Measurements from ENCODE around the gene TRMT10C. TPM values are rescaled to one million over a fixed set of nuclear protein-coding genes. Genes with fewer than 3 reads are reported as not detected.
"Not testable (repeated sequence)": the region's sequence is repeated elsewhere in the genome, so short reads cannot be mapped to it uniquely, and the experiment has no call there.

Gene TRMT10C
- total RNA-seq, 1 donor from 2014 or later: 30.3 TPM

- H3K9me3 ChIP-seq (ENCODE audit: control insufficient read depth in 3 of 3, low read length in 3 of 3): no peaks in the 10 kb centered on the region
- no peak overlapping the region for H3K9ac ChIP-seq (ENCODE audit: low read depth in 1 of 3, low read length in 3 of 3)
- H3K4me1 ChIP-seq (ENCODE audit: control insufficient read depth in 3 of 3, insufficient read depth in 3 of 3, low read length in 3 of 3): no peaks in the 10 kb centered on the region
- peaks cover 0 to 4% (median 0%) of the 10 kb centered on the region in 3 donors for H3K27me3 ChIP-seq (ENCODE audit: control insufficient read depth in 3 of 3, insufficient read depth in 3 of 3, low read length in 3 of 3)
- no peak overlapping the region for H3K4me3 ChIP-seq (ENCODE audit: low read length in 3 of 3)
- H3K36me3 ChIP-seq (ENCODE audit: control insufficient read depth in 3 of 3, insufficient read depth in 3 of 3, low read length in 3 of 3): no peaks in the 10 kb centered on the region
- H3K27ac ChIP-seq (ENCODE audit: low read depth, low read length): no peak overlapping the region
Observed at GRCh38 chr3:101544161-101544850, 17.4 kb upstream of the TRMT10C start.

- H3K9me3 ChIP-seq (ENCODE audit: control insufficient read depth in 3 of 3, low read length in 3 of 3): no peaks in the 10 kb centered on the region
- no peaks in the 10 kb centered on the region for H3K36me3 ChIP-seq (ENCODE audit: control insufficient read depth in 3 of 3, insufficient read depth in 3 of 3, low read length in 3 of 3)
- H3K27me3 ChIP-seq (ENCODE audit: control insufficient read depth in 3 of 3, insufficient read depth in 3 of 3, low read length in 3 of 3): no peaks in the 10 kb centered on the region
Observed at GRCh38 chr3:101548527-101549105, 13.1 kb upstream of the TRMT10C start.

GRCh38 chr3:101549473-101549872 lies 12.2 kb upstream of the TRMT10C start:
- no peaks in the 10 kb centered on the region for H3K36me3 ChIP-seq (ENCODE audit: control insufficient read depth in 3 of 3, insufficient read depth in 3 of 3, low read length in 3 of 3)
- H3K9me3 ChIP-seq (ENCODE audit: control insufficient read depth in 3 of 3, low read length in 3 of 3): no peaks in the 10 kb centered on the region
- H3K27me3 ChIP-seq (ENCODE audit: control insufficient read depth in 3 of 3, insufficient read depth in 3 of 3, low read length in 3 of 3): no peaks in the 10 kb centered on the region
- no peaks in the 10 kb centered on the region for H3K4me1 ChIP-seq (ENCODE audit: control insufficient read depth in 3 of 3, insufficient read depth in 3 of 3, low read length in 3 of 3)
- H3K4me3 ChIP-seq (ENCODE audit: low read length in 3 of 3): no peak overlapping the region
- H3K27ac ChIP-seq (ENCODE audit: low read depth, low read length): no peak overlapping the region
- no peak overlapping the region for H3K9ac ChIP-seq (ENCODE audit: low read depth in 1 of 3, low read length in 3 of 3)

More at GRCh38 chr3:101548527-101549105, 13.1 kb upstream of the TRMT10C start:
- no peak overlapping the region for H3K9ac ChIP-seq (ENCODE audit: low read depth in 1 of 3, low read length in 3 of 3)
- no peak overlapping the region for H3K4me3 ChIP-seq (ENCODE audit: low read length in 3 of 3)
- no peak overlapping the region for H3K27ac ChIP-seq (ENCODE audit: low read depth, low read length)
- H3K4me1 ChIP-seq (ENCODE audit: control insufficient read depth in 3 of 3, insufficient read depth in 3 of 3, low read length in 3 of 3): no peaks in the 10 kb centered on the region

GRCh38 chr3:101551359-101552081 lies 10.1 kb upstream of the TRMT10C start:
- H3K9me3 ChIP-seq (ENCODE audit: control insufficient read depth in 3 of 3, low read length in 3 of 3); H3K4me1 ChIP-seq (ENCODE audit: control insufficient read depth in 3 of 3, insufficient read depth in 3 of 3, low read length in 3 of 3); H3K9ac ChIP-seq (ENCODE audit: low read depth in 1 of 3, low read length in 3 of 3); H3K27me3 ChIP-seq (ENCODE audit: control insufficient read depth in 3 of 3, insufficient read depth in 3 of 3, low read length in 3 of 3); H3K36me3 ChIP-seq (ENCODE audit: control insufficient read depth in 3 of 3, insufficient read depth in 3 of 3, low read length in 3 of 3); H3K27ac ChIP-seq (ENCODE audit: low read depth, low read length); H3K4me3 ChIP-seq (ENCODE audit: low read length in 3 of 3): not testable (repeated sequence)

GRCh38 chr3:101553381-101553780 lies 8.3 kb upstream of the TRMT10C start:
- H3K4me3 ChIP-seq (ENCODE audit: low read length in 3 of 3): not testable (repeated sequence)

GRCh38 chr3:101556064-101556463 lies 5.6 kb upstream of the TRMT10C start:
- Histone ChIP-seq H3K9me3 (ENCODE audit: control insufficient read depth in 3 of 3, low read length in 3 of 3) (no peaks in the 10 kb centered on the region), H3K27me3 (ENCODE audit: control insufficient read depth in 3 of 3, insufficient read depth in 3 of 3, low read length in 3 of 3) (peaks cover 3 to 14% (median 13%) of the 10 kb centered on the region in 3 donors), H3K27ac (ENCODE audit: low read depth, low read length) (no peak overlapping the region), H3K9ac (ENCODE audit: low read depth in 1 of 3, low read length in 3 of 3) (no peak overlapping the region), H3K4me1 (ENCODE audit: control insufficient read depth in 3 of 3, insufficient read depth in 3 of 3, low read length in 3 of 3) (no peaks in the 10 kb centered on the region), H3K36me3 (ENCODE audit: control insufficient read depth in 3 of 3, insufficient read depth in 3 of 3, low read length in 3 of 3) (no peaks in the 10 kb centered on the region), H3K4me3 (ENCODE audit: low read length in 3 of 3) (no peak overlapping the region)

More at GRCh38 chr3:101553381-101553780, 8.3 kb upstream of the TRMT10C start:
- H3K27ac ChIP-seq (ENCODE audit: low read depth, low read length); H3K4me1 ChIP-seq (ENCODE audit: control insufficient read depth in 3 of 3, insufficient read depth in 3 of 3, low read length in 3 of 3); H3K9ac ChIP-seq (ENCODE audit: low read depth in 1 of 3, low read length in 3 of 3); H3K9me3 ChIP-seq (ENCODE audit: control insufficient read depth in 3 of 3, low read length in 3 of 3); H3K36me3 ChIP-seq (ENCODE audit: control insufficient read depth in 3 of 3, insufficient read depth in 3 of 3, low read length in 3 of 3): not testable (repeated sequence)
- peaks cover 3 to 13% (median 7%) of the 10 kb centered on the region in 3 donors for H3K27me3 ChIP-seq (ENCODE audit: control insufficient read depth in 3 of 3, insufficient read depth in 3 of 3, low read length in 3 of 3)

- H3K27ac ChIP-seq (ENCODE audit: low read depth, low read length): no peak overlapping the region
- no peaks in the 10 kb centered on the region for H3K27me3 ChIP-seq (ENCODE audit: control insufficient read depth in 3 of 3, insufficient read depth in 3 of 3, low read length in 3 of 3)
- no peaks in the 10 kb centered on the region for H3K9me3 ChIP-seq (ENCODE audit: control insufficient read depth in 3 of 3, low read length in 3 of 3)
- H3K9ac ChIP-seq (ENCODE audit: low read depth in 1 of 3, low read length in 3 of 3): no peak overlapping the region
- no peak overlapping the region for H3K4me3 ChIP-seq (ENCODE audit: low read length in 3 of 3)
- peaks cover 4 to 9% (median 6%) of the 10 kb centered on the region in 3 donors for H3K4me1 ChIP-seq (ENCODE audit: control insufficient read depth in 3 of 3, insufficient read depth in 3 of 3, low read length in 3 of 3)
- H3K36me3 ChIP-seq (ENCODE audit: control insufficient read depth in 3 of 3, insufficient read depth in 3 of 3, low read length in 3 of 3): peaks cover 10 to 20% (median 14%) of the 10 kb centered on the region in 3 donors
Observed at GRCh38 chr3:101567528-101568317, 6.1 kb downstream of the TRMT10C start.

- Histone ChIP-seq H3K27ac (ENCODE audit: low read depth, low read length) (no peak overlapping the region), H3K9me3 (ENCODE audit: control insufficient read depth in 3 of 3, low read length in 3 of 3) (no peaks in the 10 kb centered on the region), H3K4me3 (ENCODE audit: low read length in 3 of 3) (no peak overlapping the region), H3K4me1 (ENCODE audit: control insufficient read depth in 3 of 3, insufficient read depth in 3 of 3, low read length in 3 of 3) (peaks cover 11 to 15% (median 12%) of the 10 kb centered on the region in 3 donors), H3K27me3 (ENCODE audit: control insufficient read depth in 3 of 3, insufficient read depth in 3 of 3, low read length in 3 of 3) (no peaks in the 10 kb centered on the region), H3K36me3 (ENCODE audit: control insufficient read depth in 3 of 3, insufficient read depth in 3 of 3, low read length in 3 of 3) (peaks cover under 1 to 9% (median 6%) of the 10 kb centered on the region in 3 donors), H3K9ac (ENCODE audit: low read depth in 1 of 3, low read length in 3 of 3) (no peak overlapping the region)
Observed at GRCh38 chr3:101571028-101571895, 9.6 kb downstream of the TRMT10C start.
